NCI-H2227 treated with DMSO at 0.1 percent for 48 hours (cell line): Measurements from ENCODE around the gene ATXN2L.
"Not testable (repeated sequence)": the region's sequence is repeated elsewhere in the genome, so short reads cannot be mapped to it uniquely, and the experiment has no call there.

ENCODE experiments used
- DNase-seq: peaks from one replicate; lab custom pipeline; 2025; lab: John Stamatoyannopoulos, UW

The ATXN2L gene

GRCh38 chr16:28872952-28873351, 50.2 kb downstream of the ATXN2L start:
- DNase-seq: no peak

GRCh38 chr16:28873543-28874201, 50.9 kb downstream of the ATXN2L start:
- DNase-seq: no peak

GRCh38 chr16:28874406-28874805, 51.6 kb downstream of the ATXN2L start:
- DNase-seq: no peak

DNA sequence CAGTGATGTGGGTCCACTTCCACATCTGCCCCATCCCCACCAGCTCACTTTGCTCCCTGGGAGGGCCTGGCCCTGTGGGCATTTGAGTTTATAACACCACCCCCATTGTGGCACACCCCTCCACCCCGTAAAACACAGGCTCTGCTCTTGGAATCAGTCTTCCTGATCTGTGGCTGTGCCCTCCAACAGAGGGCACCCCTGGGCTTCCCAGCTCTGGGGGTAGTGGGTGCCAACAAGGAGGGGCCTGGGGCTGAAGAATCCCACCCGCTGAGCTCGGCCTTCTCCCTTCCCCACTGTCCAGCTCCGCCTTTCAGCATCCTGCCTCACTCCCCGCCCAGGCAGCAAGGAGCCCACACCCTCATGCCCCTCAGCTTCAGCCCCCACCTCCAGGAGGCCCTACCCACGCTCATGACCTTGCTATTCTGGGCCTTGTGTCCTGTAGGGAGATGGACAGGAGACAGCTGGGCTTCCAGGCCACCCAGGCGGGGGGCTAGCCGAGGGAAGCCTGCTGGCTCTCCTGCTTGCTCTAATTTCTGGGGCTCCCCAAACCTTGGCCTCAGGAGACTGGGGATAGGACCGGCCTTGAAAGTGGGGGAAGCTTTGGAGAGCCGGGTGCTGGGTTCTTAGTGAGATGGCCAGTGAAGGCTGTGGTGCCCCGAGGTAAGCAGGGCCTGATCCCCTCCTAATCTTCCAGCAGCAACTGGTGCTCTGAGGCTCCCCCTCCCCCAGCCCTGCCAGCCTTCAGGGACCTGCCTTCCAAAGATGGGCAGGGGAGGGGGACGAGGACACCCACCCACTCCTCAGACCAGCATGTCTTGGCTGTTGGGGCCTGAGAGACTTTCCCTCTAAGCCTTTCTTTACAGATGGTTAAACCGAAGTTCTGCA, 52.6 kb downstream of the ATXN2L start:
- no peak for DNase-seq

DNA sequence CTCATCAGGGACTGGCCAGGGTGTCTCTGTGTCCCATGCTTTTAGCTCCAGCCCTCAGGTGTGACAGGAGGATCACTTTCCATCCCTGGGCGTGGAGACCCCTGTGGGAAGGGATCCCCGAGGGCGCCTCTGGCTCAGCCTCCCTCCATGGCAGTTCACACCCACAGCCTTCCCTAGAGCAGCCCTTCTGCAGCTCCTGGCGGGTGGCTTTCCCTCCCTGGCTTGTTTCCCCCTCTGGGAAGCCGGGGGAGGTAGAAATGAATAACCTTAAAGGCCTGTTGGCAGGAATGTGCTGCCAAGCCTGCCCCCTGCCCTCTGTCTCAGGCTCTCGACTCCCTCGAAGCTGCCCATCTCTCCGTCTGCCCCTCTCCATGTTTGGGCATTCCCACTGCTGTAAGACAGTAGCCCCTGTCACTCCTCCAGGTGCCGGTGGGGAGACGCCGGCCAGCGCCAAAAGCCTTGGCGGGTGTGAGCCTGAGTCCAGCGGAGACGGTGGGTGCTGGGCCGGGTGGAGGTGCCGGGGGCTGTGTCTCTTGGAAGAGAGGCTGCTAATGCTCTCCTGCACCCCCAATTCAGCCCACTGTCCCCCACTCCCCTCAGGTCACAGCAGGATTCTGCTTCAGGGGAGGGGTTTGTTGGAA, 53.3 kb downstream of the ATXN2L start:
- DNase-seq: no peak

GRCh38 chr16:28876973-28877654, 54.3 kb downstream of the ATXN2L start:
- no peak for DNase-seq

GRCh38 chr16:28877655-28878000, 54.8 kb downstream of the ATXN2L start:
- DNase-seq: no peak

GRCh38 chr16:28878083-28878926, 55.5 kb downstream of the ATXN2L start, which contains the start of gene ATP2A1:
TSS of gene ATP2A1 (plus strand) at chr16:28878488. CDS start at chr16:28878672, 184 bp downstream.
- no peak for DNase-seq

DNA sequence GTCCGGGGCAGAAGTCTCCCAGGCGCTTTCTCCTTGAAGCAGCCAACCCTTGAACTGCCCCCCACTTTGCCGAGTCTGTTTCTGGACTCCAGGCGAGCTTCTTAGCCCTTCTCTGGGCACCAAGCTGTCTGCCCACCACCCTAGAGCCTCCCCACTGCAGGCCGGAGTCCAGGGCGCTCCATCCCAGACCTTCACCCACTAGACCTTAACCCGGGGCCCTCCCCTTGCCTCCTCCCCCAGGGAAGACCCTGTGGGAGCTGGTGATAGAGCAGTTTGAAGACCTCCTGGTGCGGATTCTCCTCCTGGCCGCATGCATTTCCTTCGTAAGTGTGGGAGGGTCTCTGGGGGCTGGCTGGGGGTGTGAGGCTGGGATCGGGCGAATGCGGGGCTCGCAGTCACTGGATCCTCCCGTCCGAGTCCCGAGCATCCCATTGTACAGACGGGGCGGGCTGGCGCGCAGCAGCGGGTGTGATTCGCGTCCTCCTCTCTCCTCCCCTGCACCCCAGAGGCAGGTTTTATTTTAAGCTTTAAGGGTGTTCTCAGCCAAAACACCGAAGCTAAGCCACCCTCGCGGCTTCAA, 56.6 kb downstream of the ATXN2L start:
- no peak for DNase-seq

- DNase-seq: peak; percentile 92
These were observed 57.2 kb downstream of the ATXN2L start for GRCh38 chr16:28879841-28880588.

- no peak for DNase-seq
These were observed 57.8 kb downstream of the ATXN2L start for GRCh38 chr16:28880589-28880915.

DNA sequence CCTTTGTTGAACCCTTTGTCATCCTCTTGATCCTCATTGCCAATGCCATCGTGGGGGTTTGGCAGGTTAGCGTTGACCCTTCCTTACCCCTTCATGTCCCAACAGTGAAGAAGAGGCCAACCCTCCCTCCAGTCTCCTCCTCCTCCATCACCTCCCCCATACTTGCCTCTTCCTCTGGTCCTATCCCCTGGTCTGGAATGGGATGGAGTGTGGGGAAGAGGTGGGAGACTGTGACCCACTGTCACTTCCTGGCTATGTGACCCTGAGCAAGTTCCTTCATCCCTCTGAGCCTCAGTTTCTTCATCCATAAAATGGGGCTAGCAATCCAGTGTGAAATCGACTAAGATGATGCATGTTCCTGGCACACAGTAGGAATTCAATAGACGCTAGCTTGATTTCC, 58.2 kb downstream of the ATXN2L start:
- DNase-seq: no peak

- DNase-seq: not testable (repeated sequence)
These were observed 58.8 kb downstream of the ATXN2L start for GRCh38 chr16:28881565-28881964.

DNA sequence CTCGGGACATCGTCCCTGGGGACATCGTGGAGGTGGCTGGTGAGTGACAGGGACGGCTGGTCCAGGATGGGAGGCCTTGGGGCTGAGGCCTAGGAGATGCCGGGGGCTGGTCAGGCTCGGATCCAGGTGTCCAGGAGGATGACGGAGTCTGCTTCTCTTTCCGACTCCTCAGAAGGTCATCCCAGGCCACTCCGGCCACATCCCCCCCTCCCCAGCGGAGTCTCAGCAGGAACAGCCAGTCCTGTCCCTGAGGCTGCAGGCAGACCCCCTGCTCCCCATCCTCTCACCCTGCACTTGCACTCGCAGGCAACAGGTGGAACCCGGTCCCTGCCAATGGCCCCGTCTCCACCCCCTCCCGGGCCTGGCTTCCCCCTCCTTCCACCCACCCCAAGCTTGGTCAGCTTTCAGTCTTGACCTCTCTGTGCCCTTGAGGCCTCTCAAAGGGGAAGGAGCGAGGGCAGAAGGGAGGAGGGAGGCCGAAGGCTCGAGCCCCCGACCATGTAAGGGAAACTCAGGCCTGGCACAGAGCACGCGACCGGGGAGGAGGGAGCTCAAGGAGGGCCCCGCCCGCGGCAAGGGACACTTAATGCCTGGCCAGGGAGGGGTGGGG, 59.9 kb downstream of the ATXN2L start:
- no peak for DNase-seq

GRCh38 chr16:28883221-28883996, 60.6 kb downstream of the ATXN2L start:
- no peak for DNase-seq

GRCh38 chr16:28884045-28884444, 61.2 kb downstream of the ATXN2L start:
- no peak for DNase-seq
